Fibroblast of skin of back (primary cell): Measurements from ENCODE around the gene CIAO3.

ENCODE experiments used
- DNase-seq: peaks from one replicate; pipeline ENCODE4 v3.0.0-alpha.2; 2013

The CIAO3 gene

GRCh38 chr16:689175-689897 lies 51.5 kb downstream of the CIAO3 start:
- no peak for DNase-seq

- DNase-seq: no peak
Measured at GRCh38 chr16:687499-687898, 53.3 kb downstream of the CIAO3 start.

GRCh38 chr16:686459-687260 lies 54.1 kb downstream of the CIAO3 start:
- no peak for DNase-seq

GRCh38 chr16:685967-686366 lies 54.8 kb downstream of the CIAO3 start:
- peak; percentile 44 for DNase-seq

- DNase-seq: no peak
Measured at GRCh38 chr16:684961-685696, 55.7 kb downstream of the CIAO3 start.

- DNase-seq: peak; percentile 96
Measured at GRCh38 chr16:684071-684794, 56.6 kb downstream of the CIAO3 start, which contains the start of gene JMJD8. Gene JMJD8, minus strand, starts transcription at chr16:684334. Its CDS starts 15 bp downstream, at chr16:684319.

GRCh38 chr16:683396-684070 lies 57.3 kb downstream of the CIAO3 start:
- no peak for DNase-seq

GRCh38 chr16:682493-683395 lies 58.1 kb downstream of the CIAO3 start:
- DNase-seq: no peak

- DNase-seq: no peak
Measured at GRCh38 chr16:681746-682427, 58.9 kb downstream of the CIAO3 start.

GRCh38 chr16:680967-681745 lies 59.6 kb downstream of the CIAO3 start:
- peak; percentile 38 for DNase-seq

- no peak for DNase-seq
Measured at GRCh38 chr16:680625-680945, 60.2 kb downstream of the CIAO3 start.

GRCh38 chr16:679814-680624 lies 60.8 kb downstream of the CIAO3 start, which contains the start of gene STUB1:
Gene STUB1, plus strand, starts transcription at chr16:680410. Its CDS starts 116 bp downstream, at chr16:680526.
- peak; percentile 85 for DNase-seq
